Ecto neural progenitor cell (in vitro differentiated cells): ENCODE measurements around the gene KCNAB1.
"Not testable (repeated sequence)": the region's sequence is repeated elsewhere in the genome, so short reads cannot be mapped to it uniquely, and the experiment has no call there.

Experiments used
- DNase-seq: peaks from one replicate; pipeline ENCODE4 v3.0.0-alpha.2; 2018; ENCODE audit warnings: low spot score

Gene KCNAB1

GRCh38 chr3:156120528-156121251 is at the start of gene KCNAB1:
Gene KCNAB1 (plus strand): TSS chr3:156120578.
- DNase-seq, result no peak

GRCh38 chr3:156071031-156071430 is 49.3 kb upstream of the KCNAB1 start:
- no peak for DNase-seq

GRCh38 chr3:156072950-156073657 is 47.3 kb upstream of the KCNAB1 start:
- not testable (repeated sequence) for DNase-seq

GRCh38 chr3:156090126-156090525 is 30.3 kb upstream of the KCNAB1 start:
- DNase-seq, result no peak

DNA sequence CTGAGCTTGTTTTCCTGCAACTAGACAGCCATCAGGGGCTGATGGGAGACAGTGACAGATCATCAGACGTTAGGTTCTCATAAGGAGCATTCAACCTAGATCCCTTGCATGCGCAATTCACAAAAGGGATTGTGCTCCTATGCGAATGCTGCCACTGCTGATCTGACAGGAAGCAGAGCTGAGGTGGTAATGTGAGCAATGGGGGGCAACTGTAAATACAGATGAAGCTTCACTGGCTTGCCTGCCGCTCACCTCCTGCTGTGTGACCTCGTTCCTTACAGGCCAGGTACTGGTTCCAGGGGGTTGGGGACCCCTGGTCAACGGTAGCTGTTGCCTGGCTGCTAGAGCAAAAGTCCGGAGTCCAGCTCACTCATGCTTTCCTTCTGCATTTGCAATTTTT is 26.4 kb upstream of the KCNAB1 start:
- no peak for DNase-seq

- no peak for DNase-seq
Observed at GRCh38 chr3:156094391-156094790, 26.0 kb upstream of the KCNAB1 start.

DNA sequence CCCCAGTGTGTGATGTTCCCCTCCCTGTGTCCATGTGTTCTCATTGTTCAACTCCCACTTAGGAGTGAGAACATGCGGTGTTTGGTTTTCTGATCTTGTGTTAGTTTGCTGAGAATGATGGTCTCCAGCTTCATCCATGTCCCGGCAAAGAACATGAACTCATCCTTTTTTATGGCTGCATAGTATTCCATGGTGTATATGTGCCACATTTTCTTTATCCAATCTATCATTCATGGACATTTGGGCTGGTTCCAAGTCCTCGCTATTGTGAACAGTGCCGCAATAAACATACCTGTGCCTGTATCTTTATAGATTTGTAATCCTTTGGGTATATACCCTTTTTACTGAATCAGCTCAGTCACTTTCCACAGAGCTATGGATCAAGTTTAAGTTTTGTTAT is 24.7 kb upstream of the KCNAB1 start:
- not testable (repeated sequence) for DNase-seq

- no peak for DNase-seq
Observed at GRCh38 chr3:156098437-156099035, 21.8 kb upstream of the KCNAB1 start.

GRCh38 chr3:156099348-156099747 is 21.0 kb upstream of the KCNAB1 start:
- DNase-seq, result not testable (repeated sequence)

DNA sequence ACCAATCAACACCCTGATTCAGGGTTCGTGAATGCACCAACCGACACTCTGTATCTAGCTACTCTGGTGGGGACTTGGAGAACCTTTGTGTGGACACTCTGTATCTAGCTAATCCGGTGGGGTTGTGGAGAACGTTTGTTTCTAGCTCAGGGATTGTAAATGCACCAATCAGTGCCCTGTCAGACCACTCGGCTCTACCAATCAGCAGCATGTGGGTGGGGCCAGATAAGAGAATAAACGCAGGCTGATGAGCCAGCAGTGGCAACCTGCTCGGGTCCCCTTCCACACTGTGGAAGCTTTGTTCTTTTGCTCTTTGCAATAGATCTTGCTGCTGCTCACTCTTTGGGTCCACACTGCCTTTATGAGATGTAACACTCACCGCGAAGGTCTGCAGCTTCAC is 20.4 kb upstream of the KCNAB1 start:
- DNase-seq, result not testable (repeated sequence)

DNA sequence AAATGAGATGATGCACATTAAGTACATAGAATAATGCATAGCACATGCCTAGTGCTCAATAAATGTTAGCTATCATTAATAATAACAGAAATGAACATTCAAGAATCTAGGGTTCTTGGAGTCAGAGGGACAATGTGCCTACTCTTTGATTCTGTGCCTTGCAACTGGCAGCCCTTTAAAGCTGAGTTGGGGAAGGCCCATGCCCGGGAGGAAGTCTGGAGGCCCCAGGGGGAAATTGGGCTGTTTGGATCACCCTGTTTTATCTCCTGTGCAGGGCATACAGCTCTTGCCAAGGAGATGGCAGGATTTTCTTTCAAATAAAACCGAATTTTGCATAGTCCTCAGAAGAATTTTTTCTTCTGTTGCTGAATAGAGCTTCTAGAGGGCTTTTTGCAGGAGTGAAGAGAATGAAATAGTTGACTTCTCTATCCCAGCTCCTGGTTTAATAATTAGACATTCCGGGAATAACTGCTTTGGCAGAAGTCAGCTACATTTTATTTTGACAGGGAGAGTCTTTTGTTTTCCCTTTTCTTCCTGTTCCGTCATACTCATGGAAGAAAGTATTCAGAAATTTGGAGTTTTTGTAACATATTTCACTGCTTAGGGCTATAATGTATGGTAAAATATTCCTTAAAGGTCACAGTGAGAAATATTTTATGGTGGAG is 18.0 kb upstream of the KCNAB1 start:
- DNase-seq, result no peak

GRCh38 chr3:156106721-156107373 is 13.5 kb upstream of the KCNAB1 start:
- DNase-seq, result no peak

DNA sequence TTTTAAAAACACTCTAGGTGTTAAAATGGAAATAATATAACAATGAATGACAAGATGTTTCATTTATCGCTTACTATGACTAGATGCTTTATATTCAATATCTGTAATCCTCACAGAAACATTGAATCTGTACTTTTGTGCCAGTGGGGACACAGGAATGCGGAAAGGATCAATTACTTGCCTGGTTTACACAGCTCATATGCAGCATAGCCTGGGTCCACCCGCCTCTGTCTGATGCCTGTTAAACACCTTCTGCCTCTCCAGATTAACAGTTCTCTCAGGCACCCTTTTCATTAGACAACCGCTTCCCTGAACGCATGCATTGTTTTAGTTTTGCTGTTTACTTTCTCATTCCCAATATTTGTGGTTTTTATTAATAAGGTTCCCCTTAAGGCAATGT is 12.9 kb upstream of the KCNAB1 start:
- DNase-seq, result no peak

- no peak for DNase-seq
Observed at GRCh38 chr3:156108616-156109015, 11.8 kb upstream of the KCNAB1 start.

DNA sequence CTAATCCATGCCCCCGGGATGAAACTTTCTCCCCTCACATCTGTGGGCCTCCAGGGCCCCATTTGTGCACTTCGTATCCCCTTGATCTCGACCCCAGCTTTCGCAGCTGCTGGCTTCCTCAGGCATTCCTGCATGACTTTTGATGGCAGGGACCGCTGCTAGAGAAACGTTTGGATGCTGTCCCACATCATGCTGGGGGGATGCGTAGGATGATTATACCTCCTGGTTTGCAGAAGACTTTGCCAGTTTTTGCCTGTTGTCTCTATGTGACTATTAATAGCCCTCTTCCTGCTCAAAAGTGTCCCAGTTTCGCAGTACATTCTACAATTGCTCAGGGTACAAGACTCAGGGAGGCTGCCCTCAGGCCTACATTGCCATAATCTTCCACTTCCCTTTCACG is 10.4 kb upstream of the KCNAB1 start:
- no peak for DNase-seq

GRCh38 chr3:156126467-156126866 is 6.1 kb downstream of the KCNAB1 start:
- DNase-seq, result no peak

- no peak for DNase-seq
Observed at GRCh38 chr3:156131241-156131640, 10.9 kb downstream of the KCNAB1 start.

GRCh38 chr3:156131799-156132198 is 11.4 kb downstream of the KCNAB1 start:
- DNase-seq, result no peak

DNA sequence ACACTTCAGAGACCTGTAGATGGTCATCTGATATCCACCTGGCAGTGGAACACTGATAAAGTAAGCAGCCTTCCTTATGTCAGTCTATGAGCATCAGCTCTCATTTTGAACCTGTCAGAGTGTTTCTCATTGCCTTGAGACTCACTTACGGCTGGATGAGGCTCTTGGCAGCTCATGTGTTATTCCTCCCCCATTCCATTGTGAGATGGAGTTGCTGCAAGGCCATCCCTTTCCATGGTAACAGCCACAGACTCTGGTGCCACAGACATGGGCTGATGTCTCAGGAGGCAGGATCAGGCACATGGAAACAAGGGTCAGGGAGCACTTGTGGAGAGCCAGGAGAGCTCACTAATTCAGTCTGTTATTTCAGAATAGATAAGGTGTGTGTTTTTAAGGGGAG is 11.9 kb downstream of the KCNAB1 start:
- DNase-seq, result no peak

DNA sequence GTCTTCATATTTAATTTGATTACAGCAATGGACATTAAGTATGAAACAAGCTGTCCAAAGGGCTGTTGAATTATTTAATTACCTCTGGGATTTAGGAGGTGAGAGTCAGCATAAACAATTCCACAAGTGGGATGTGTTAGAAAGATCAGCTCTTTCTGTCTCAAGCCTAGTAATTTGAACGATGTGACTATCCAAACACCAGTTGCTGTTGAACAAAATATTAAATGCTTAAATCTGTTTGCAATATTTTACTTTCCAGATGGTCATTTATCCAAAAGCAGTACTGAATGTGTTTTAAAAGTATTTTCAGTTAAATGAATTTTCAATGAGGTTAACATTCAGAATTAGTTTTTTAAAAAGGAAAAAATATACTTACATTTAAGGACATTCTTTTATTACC is 12.7 kb downstream of the KCNAB1 start:
- DNase-seq, result no peak

- no peak for DNase-seq
Observed at GRCh38 chr3:156135921-156136638, 15.7 kb downstream of the KCNAB1 start.

DNA sequence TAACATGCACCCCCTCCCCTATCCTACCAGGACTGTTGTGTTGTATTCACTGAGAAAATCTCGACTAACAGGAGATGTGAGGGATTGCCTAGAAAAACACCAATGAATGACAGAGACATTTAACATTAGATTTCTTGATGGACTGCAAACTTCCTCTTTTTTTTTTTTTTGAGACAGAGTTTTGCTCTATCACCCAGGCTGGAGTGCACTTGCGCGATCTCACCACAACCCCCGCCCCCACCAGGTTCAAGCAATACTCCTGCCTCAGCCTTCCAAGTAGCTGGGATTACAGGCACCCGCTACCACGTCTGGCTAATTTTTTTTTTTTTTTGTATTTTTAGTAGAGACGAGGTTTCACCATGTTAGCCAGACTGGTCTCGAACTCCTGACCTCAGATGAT is 17.0 kb downstream of the KCNAB1 start:
- DNase-seq, result not testable (repeated sequence)
